Measurements from ENCODE around the gene C1orf159.

DNA sequence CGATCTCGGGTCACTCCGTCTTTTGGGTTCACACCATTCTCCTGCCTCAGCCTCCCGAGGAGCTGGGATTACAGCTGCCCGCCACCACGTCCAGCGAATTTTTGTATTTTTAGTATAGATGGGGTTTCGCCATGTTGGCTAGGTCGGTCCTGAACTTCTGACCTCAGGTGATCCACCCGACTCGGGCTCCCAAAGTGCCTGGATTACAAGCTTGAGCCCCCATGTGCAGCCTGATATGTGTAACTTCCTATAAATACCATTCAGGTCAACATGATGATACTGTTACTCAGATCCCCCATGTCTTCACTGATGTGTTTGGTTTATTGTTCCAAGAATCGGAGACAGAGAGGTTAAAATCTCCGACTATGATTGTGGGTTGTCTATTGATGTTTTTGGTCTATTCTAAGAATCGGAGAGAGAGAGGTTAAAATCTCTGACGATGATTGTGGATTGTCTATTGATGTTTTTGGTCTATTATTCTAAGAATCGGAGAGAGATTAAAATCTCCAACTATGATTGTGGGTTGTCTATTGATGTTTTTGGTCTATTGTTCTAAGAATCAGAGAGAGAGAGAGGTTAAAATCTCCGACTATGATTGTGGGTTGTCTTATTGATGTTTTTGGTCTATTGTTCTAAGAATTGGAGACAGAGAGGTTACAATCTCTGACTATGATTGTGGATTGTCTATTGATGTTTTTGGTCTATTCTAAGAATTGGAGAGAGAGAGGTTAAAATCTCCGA is 17.0 kb downstream of the C1orf159 start:
- TF ChIP-seq CEBPB (IDR thresholded peaks at IDR 0.05) (no peak), MAFK (IDR thresholded peaks at IDR 0.05; ENCODE audit: partially characterized antibody) (no peak), JUN (IDR thresholded peaks at IDR 0.05) (no peak), POLR2A (IDR thresholded peaks at IDR 0.05; ENCODE audit: low read length) (no peak), EP300 (IDR thresholded peaks at IDR 0.05) (no peak), CHD2 (IDR thresholded peaks at IDR 0.05; ENCODE audit: low read length, partially characterized antibody) (no peak), JUNB (IDR thresholded peaks at IDR 0.05) (no peak), SREBF2 (IDR thresholded peaks at IDR 0.05) (no peak), KDM5A (IDR thresholded peaks at IDR 0.05) (no peak)
- TF ChIP-seq, protein P1, sequence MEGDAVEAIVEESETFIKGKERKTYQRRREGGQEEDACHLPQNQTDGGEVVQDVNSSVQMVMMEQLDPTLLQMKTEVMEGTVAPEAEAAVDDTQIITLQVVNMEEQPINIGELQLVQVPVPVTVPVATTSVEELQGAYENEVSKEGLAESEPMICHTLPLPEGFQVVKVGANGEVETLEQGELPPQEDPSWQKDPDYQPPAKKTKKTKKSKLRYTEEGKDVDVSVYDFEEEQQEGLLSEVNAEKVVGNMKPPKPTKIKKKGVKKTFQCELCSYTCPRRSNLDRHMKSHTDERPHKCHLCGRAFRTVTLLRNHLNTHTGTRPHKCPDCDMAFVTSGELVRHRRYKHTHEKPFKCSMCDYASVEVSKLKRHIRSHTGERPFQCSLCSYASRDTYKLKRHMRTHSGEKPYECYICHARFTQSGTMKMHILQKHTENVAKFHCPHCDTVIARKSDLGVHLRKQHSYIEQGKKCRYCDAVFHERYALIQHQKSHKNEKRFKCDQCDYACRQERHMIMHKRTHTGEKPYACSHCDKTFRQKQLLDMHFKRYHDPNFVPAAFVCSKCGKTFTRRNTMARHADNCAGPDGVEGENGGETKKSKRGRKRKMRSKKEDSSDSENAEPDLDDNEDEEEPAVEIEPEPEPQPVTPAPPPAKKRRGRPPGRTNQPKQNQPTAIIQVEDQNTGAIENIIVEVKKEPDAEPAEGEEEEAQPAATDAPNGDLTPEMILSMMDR (IDR thresholded peaks at IDR 0.05): no peak
- TF ChIP-seq, protein P2, sequence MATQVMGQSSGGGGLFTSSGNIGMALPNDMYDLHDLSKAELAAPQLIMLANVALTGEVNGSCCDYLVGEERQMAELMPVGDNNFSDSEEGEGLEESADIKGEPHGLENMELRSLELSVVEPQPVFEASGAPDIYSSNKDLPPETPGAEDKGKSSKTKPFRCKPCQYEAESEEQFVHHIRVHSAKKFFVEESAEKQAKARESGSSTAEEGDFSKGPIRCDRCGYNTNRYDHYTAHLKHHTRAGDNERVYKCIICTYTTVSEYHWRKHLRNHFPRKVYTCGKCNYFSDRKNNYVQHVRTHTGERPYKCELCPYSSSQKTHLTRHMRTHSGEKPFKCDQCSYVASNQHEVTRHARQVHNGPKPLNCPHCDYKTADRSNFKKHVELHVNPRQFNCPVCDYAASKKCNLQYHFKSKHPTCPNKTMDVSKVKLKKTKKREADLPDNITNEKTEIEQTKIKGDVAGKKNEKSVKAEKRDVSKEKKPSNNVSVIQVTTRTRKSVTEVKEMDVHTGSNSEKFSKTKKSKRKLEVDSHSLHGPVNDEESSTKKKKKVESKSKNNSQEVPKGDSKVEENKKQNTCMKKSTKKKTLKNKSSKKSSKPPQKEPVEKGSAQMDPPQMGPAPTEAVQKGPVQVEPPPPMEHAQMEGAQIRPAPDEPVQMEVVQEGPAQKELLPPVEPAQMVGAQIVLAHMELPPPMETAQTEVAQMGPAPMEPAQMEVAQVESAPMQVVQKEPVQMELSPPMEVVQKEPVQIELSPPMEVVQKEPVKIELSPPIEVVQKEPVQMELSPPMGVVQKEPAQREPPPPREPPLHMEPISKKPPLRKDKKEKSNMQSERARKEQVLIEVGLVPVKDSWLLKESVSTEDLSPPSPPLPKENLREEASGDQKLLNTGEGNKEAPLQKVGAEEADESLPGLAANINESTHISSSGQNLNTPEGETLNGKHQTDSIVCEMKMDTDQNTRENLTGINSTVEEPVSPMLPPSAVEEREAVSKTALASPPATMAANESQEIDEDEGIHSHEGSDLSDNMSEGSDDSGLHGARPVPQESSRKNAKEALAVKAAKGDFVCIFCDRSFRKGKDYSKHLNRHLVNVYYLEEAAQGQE (IDR thresholded peaks at IDR 0.05): no peak
